Kidney (tissue), 14 donors: Measurements from ENCODE around the gene PRR36. TPM values are rescaled to one million over a fixed set of nuclear protein-coding genes. Genes with fewer than 3 reads are reported as not detected.

Experiments
- DNase-seq, 5 donors: peaks; one replicate each; pipeline ENCODE4 v3.0.0-alpha.2; 2013 to 2020
- FAIRE-seq: peaks from 2 replicates; lab custom pipeline; 2012; peaks lifted over from hg19 to GRCh38; lab: Jason Lieb, UNC
- H3K27ac ChIP-seq, 2 donors: one replicate each; pipeline ENCODE4 v1.7.0; 2013; ENCODE audit warnings: low read depth in 2 of 2, low read length in 2 of 2, inconsistent platforms in 1 of 2
- H3K27me3 ChIP-seq: one replicate; pipeline ENCODE4 v1.7.1; 2013; ENCODE audit warnings: low read length, inconsistent platforms; ENCODE audit not compliant: control insufficient read depth, insufficient read depth
- H3K36me3 ChIP-seq, 3 donors: one replicate each; pipeline versions ENCODE4 v1.7.0 to v1.7.1; 2013; ENCODE audit warnings: low read length in 3 of 3, control low read depth in 1 of 3, inconsistent platforms in 1 of 3; ENCODE audit not compliant: insufficient read depth in 3 of 3, control insufficient read depth in 2 of 3
- H3K4me1 ChIP-seq, 3 donors: one replicate each; pipeline versions ENCODE4 v1.7.0 to v1.7.1; 2013; ENCODE audit warnings: low read length in 3 of 3, inconsistent platforms in 1 of 3, low read depth in 1 of 3; ENCODE audit not compliant: control insufficient read depth in 2 of 3, insufficient read depth in 2 of 3
- H3K4me3 ChIP-seq, 3 donors: one replicate each; pipeline versions ENCODE4 v1.7.0 to v1.8.1; 2013; ENCODE audit warnings: low read length in 3 of 3, control low read depth in 1 of 3, inconsistent platforms in 1 of 3
- H3K9ac ChIP-seq, 3 donors: one replicate each; pipeline versions ENCODE4 v1.7.0 to v1.7.1; 2013; ENCODE audit warnings: low read length in 3 of 3, control low read depth in 1 of 3, inconsistent platforms in 1 of 3
- H3K9me3 ChIP-seq, 3 donors: one replicate each; pipeline versions ENCODE4 v1.7.0 to v1.7.1; 2013; ENCODE audit warnings: low read length in 3 of 3, control low read depth in 1 of 3, inconsistent platforms in 1 of 3; ENCODE audit not compliant: control insufficient read depth in 2 of 3, insufficient read depth in 1 of 3
- CTCF ChIP-seq: IDR thresholded peaks from 3 replicates; pipeline ENCODE4 v1.5.1; 2012; ENCODE audit warnings: mild to moderate bottlenecking, moderate library complexity, borderline replicate concordance; ENCODE audit not compliant: insufficient read depth; ENCODE audit errors: extremely low read depth
- intact Hi-C: fragments of 100-400 bp; cut with DNase I; formaldehyde crosslinking; loops from one replicate; pipeline ENCODE4 v1.11.1; 2022
- polyA plus RNA-seq: library from polyadenylated mRNA; stranded (reverse); fragments of 350-450 nt; fragmentation: Illumina TruSeq; extraction: RNeasy Lipid Tissue Mini Kit (QIAGEN cat#74804); gene quantifications from one replicate; pipeline ENCODE4 v1.2.3, GENCODE V29; 2014; ENCODE audit warnings: low read depth, low replicate concordance; ENCODE audit not compliant: insufficient read depth
- total RNA-seq: library from RNA; stranded (reverse); fragmentation: NEBNext Ultra II Directional; extraction: Animal tissue kit (Norgen Biotek cat#: 25700); gene quantifications from one replicate; pipeline ENCODE4 v1.2.1, GENCODE V29; 2021
- donor health status: control.
- donor health status: control.
- donor health status: control.
- donor health status: control.
- donor health status: control.
- donor health status: DM: yes; HTN: yes; CAD: no.
- donor health status: Normal renal cell carcinoma (clear cell type).

Gene PRR36
- total and polyA plus RNA-seq, 2 donors from 2014 or later, result 1.1 to 4.2 TPM

- FAIRE-seq (no peak), DNase-seq (no peak)
- H3K36me3 ChIP-seq, result no peaks in the 10 kb centered on the region
- H3K4me3 ChIP-seq, result no peak overlapping the region
- TF ChIP-seq CTCF, result no peak
- no peaks in the 10 kb centered on the region for H3K27me3 ChIP-seq
- H3K27ac ChIP-seq, result no peak overlapping the region
- intact Hi-C loops, result no loop called here
- peaks cover 0 to 6% (median 0%) of the 10 kb centered on the region in 3 donors for H3K9me3 ChIP-seq
- peaks cover 0 to 8% (median 0%) of the 10 kb centered on the region in 3 donors for H3K4me1 ChIP-seq
- no peak overlapping the region for H3K9ac ChIP-seq
Measured at GRCh38 chr19:7843521-7843920, 30.7 kb downstream of the PRR36 start.

- H3K27ac ChIP-seq, result no peak overlapping the region
- no peaks in the 10 kb centered on the region for H3K27me3 ChIP-seq
- peaks cover 0 to 8% (median 0%) of the 10 kb centered on the region in 3 donors for H3K4me1 ChIP-seq
- peak in 1 of 5 donors; percentile 0 for DNase-seq
- intact Hi-C loops, result no loop called here
- H3K36me3 ChIP-seq, result no peaks in the 10 kb centered on the region
- no peak overlapping the region for H3K9ac ChIP-seq
- peak overlapping the region in 1 of 3 donors; percentile 5 for H3K4me3 ChIP-seq
- peaks cover 0 to 6% (median 0%) of the 10 kb centered on the region in 3 donors for H3K9me3 ChIP-seq
- no peak for FAIRE-seq
- no peak for TF ChIP-seq CTCF
Measured at GRCh38 chr19:7842661-7843294, 31.4 kb downstream of the PRR36 start.

GRCh38 chr19:7841751-7842660, 32.2 kb downstream of the PRR36 start:
- no peaks in the 10 kb centered on the region for H3K36me3 ChIP-seq
- DNase-seq (peak in 1 of 5 donors; percentile 66), FAIRE-seq (no peak)
- TF ChIP-seq CTCF, result no peak
- H3K4me3 ChIP-seq, result no peak overlapping the region
- H3K27ac ChIP-seq, result no peak overlapping the region
- peaks cover 0 to 8% (median 0%) of the 10 kb centered on the region in 3 donors for H3K4me1 ChIP-seq
- intact Hi-C loops, result no loop called here
- no peaks in the 10 kb centered on the region for H3K27me3 ChIP-seq
- H3K9me3 ChIP-seq, result peaks cover 0 to 6% (median 0%) of the 10 kb centered on the region in 3 donors
- no peak overlapping the region for H3K9ac ChIP-seq
